Activated CD4-positive, alpha-beta memory T cell treated with anti-CD3 and anti-CD28 coated beads for 36 hours (primary cell): ENCODE results near the gene ROBO1. TPM values are rescaled to one million over a fixed set of nuclear protein-coding genes. Genes with fewer than 3 reads are reported as not detected.

Experiments used
- CTCF ChIA-PET: fragments of 350-600 bp; sonication (Branson Sonifier 250); formaldehyde crosslinking; loops from one replicate; lab custom pipeline; 2021; ENCODE audit warnings: antibody characterized with exemption, inconsistent platforms; lab: Charles Lee
- POLR2A ChIA-PET: fragments of 350-600 bp; sonication (Branson Sonifier 250); formaldehyde crosslinking; loops from one replicate; lab custom pipeline; 2021; ENCODE audit warnings: antibody characterized with exemption; lab: Charles Lee
- DNase-seq: peaks from one replicate; pipeline ENCODE4 v3.0.0-alpha.2; 2020
- H3K27ac Mint-ChIP-seq: one replicate; pipeline ENCODE4 v1.8.0; 2021; ENCODE audit warnings: mixed read lengths
- H3K27me3 Mint-ChIP-seq: one replicate; pipeline ENCODE4 v1.8.0; 2021; ENCODE audit warnings: mixed read lengths
- H3K36me3 Mint-ChIP-seq: one replicate; pipeline ENCODE4 v1.8.0; 2021; ENCODE audit warnings: mixed read lengths
- H3K4me1 Mint-ChIP-seq: one replicate; pipeline ENCODE4 v1.8.0; 2021; ENCODE audit warnings: low read depth, mixed read lengths
- H3K4me3 Mint-ChIP-seq: one replicate; pipeline ENCODE4 v1.8.0; 2021; ENCODE audit warnings: mild to moderate bottlenecking, mixed read lengths
- H3K9me3 Mint-ChIP-seq: one replicate; pipeline ENCODE4 v1.8.0; 2021; ENCODE audit warnings: mixed read lengths
- intact Hi-C: fragments of 100-400 bp; cut with micrococcal nuclease; formaldehyde crosslinking; loops from one replicate; pipeline ENCODE4 v1.15.1; 2023
- total RNA-seq, 2 experiments: library from RNA; stranded (reverse); gene quantifications; one replicate each; pipeline ENCODE4 v1.2.3, GENCODE V29; 2021

ROBO1 gene
- total RNA-seq, 2 experiments from 2014 or later: not detected

DNA sequence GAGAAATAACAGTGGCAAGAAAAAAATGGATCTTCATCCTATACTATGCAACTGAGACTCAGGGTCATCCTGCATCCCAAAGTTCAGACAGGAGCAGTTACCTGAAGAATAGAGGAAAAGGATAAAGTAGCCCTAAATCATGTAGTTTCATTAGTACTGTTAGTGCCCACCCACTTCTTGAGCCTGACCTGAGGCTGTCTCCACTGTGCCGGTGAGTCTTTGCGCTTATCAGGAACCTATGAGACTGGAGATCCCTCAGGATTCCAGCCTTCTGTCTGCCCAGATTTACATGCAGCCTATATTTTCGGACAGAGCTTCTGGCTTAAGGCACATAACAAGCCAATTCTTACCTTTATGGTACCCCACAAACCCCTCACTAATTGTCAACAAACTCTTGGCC, 791.6 kb downstream of the ROBO1 start:
- Mint-ChIP-seq H3K4me3 (no peak overlapping the region), H3K4me1 (no peaks in the 10 kb centered on the region), H3K9me3 (peaks cover 2% of the 10 kb centered on the region), H3K27ac (no peak overlapping the region), H3K27me3 (no peaks in the 10 kb centered on the region), H3K36me3 (no peaks in the 10 kb centered on the region)
- intact Hi-C loops: no loop called here
- POLR2A ChIA-PET: no interaction called here
- CTCF ChIA-PET: no interaction called here
- no peak for DNase-seq

DNA sequence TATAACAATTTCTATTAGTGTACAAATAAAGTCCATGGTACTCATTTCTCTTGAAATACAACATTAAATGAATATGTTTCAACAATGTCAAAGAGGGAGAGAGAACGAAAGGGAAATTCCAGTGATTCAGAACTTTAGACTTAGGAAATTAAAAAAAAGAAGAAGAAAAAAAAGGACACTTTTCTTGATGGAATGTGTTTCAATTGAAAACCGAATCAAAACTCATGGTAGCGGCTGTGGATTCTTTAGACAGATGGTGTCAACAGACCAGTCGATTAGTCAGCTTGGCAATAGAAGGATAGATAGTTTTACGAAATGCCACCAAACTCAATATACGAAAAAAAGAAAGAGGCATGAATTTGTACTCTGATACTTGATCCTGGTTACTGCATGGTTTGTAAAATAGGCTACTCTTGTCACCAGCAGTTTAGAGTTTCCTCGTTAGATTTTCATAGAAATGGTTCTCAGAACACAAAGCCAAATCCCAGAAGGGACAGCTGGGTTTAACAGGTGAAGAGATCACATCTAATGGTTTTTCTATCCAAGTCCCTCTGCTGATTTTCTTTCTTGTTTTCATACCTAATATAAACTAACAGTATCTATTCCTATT, 793.5 kb downstream of the ROBO1 start:
- ChIA-PET CTCF (no interaction called here), POLR2A (no interaction called here)
- Mint-ChIP-seq H3K4me1 (no peaks in the 10 kb centered on the region), H3K4me3 (no peak overlapping the region), H3K27me3 (no peaks in the 10 kb centered on the region), H3K36me3 (no peaks in the 10 kb centered on the region), H3K9me3 (peaks cover 2% of the 10 kb centered on the region), H3K27ac (no peak overlapping the region)
- DNase-seq: no peak
- intact Hi-C loops: no loop called here

DNA sequence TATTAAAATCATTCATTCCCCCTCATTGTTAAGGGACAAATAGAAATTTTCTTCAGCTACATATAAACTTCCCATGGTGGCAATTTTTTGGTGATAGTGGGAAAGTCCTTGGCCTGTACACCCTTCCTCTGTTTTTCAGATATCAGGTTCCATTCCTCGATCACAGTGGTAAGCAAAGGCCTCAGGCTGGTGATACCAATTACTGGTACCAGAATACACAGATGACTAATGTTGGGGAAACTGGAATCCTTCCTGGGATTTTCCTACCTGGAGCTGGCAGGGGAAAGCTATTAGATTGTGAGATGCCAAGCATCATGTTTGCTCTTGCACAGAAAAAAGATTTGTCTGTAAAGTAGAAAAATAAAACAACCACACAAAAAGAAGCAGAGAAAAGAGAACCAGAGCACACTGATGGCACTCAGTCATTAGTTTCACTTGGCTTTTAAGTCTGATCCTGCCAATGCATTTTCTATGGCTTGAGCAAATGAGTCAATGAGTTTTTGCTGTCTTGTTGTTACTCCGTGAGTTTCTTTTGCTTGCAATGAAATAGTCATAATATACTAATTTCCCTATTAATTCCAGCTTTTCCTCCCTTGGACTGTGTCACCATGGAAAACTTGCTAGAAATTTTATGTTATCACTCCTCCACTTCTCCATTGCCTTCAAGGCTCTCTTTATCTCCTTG, 795.0 kb downstream of the ROBO1 start:
- Mint-ChIP-seq H3K4me3 (no peak overlapping the region), H3K4me1 (no peaks in the 10 kb centered on the region), H3K9me3 (peaks cover 2% of the 10 kb centered on the region), H3K27me3 (no peaks in the 10 kb centered on the region), H3K36me3 (no peaks in the 10 kb centered on the region), H3K27ac (no peak overlapping the region)
- ChIA-PET CTCF (interaction anchor here (0.7 kb wide), 1 partner anchor 389 kb away, joined by 3 read pairs; no protein-coding TSS in a partner anchor), POLR2A (no interaction called here)
- DNase-seq: no peak
- intact Hi-C loops: no loop called here

DNA sequence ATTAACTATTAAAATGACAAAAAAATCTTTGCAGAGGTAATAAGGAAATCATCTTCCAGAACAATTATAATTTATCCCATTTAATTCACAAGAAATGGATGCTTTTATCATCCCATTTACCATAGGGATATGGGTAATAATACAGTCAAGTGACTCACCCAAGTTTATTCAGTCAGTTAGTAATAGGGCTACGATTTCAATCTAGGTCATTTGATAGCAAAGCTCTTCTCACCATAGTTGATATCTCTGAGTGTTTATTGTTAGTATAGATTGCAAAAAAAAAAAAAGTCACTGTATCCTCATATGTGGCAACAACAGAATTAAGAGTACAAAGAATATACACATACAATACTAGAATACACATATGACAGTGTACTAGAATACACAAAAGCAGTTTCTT, 797.1 kb downstream of the ROBO1 start:
- no peaks in the 10 kb centered on the region for H3K27me3 Mint-ChIP-seq
- DNase-seq: no peak
- H3K4me3 Mint-ChIP-seq: no peak overlapping the region
- no peaks in the 10 kb centered on the region for H3K36me3 Mint-ChIP-seq
- POLR2A ChIA-PET: no interaction called here
- no peaks in the 10 kb centered on the region for H3K4me1 Mint-ChIP-seq
- intact Hi-C loops: no loop called here
- no peak overlapping the region for H3K27ac Mint-ChIP-seq
- peaks cover 10% of the 10 kb centered on the region for H3K9me3 Mint-ChIP-seq
- CTCF ChIA-PET: no interaction called here

DNA sequence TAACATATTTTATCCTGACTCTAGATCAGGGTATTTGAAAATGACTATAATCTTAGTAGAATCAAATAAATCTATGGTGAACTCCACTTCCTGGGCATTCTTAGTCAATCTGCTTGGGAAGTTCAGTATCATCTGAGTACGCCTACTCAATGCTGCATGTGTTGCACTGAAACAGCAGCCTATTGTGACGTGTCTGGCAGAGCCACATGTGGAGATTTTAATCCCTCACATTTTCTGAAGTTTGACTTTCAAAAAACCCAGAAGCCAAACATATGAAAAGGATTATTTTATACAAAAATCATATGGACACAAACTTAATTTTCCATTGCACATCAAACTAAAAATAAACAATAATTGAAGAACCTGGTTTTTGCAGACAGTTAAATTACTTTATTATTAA, 798.3 kb downstream of the ROBO1 start:
- no peak overlapping the region for H3K27ac Mint-ChIP-seq
- H3K4me3 Mint-ChIP-seq: no peak overlapping the region
- no peak for DNase-seq
- intact Hi-C loops: no loop called here
- no peaks in the 10 kb centered on the region for H3K4me1 Mint-ChIP-seq
- H3K9me3 Mint-ChIP-seq: peaks cover 11% of the 10 kb centered on the region
- no peaks in the 10 kb centered on the region for H3K27me3 Mint-ChIP-seq
- no peaks in the 10 kb centered on the region for H3K36me3 Mint-ChIP-seq
- CTCF ChIA-PET: no interaction called here
- POLR2A ChIA-PET: no interaction called here

DNA sequence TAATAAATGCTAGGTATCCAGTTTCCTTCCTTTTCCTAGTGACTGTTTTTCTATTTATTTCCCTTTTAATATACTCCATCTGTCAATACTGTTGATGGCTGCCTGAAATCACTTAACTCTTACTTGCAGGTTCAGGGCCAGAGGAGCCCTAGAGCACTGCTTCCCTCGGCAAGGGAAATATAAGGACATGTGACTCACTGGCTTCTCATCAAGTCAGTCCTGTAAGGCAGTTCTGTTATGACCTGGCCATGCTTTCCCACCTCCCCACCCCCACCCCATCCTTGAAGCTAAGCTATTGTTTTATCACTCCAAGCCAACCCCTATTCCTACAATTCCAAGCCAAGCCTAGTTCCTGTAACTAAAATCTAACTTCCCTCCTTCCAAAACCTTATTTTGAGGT, 800.7 kb downstream of the ROBO1 start:
- Mint-ChIP-seq H3K4me3 (no peak overlapping the region), H3K9me3 (peaks cover 20% of the 10 kb centered on the region), H3K27ac (no peak overlapping the region), H3K4me1 (no peaks in the 10 kb centered on the region), H3K27me3 (no peaks in the 10 kb centered on the region), H3K36me3 (no peaks in the 10 kb centered on the region)
- ChIA-PET POLR2A (no interaction called here), CTCF (no interaction called here)
- intact Hi-C loops: no loop called here
- no peak for DNase-seq

DNA sequence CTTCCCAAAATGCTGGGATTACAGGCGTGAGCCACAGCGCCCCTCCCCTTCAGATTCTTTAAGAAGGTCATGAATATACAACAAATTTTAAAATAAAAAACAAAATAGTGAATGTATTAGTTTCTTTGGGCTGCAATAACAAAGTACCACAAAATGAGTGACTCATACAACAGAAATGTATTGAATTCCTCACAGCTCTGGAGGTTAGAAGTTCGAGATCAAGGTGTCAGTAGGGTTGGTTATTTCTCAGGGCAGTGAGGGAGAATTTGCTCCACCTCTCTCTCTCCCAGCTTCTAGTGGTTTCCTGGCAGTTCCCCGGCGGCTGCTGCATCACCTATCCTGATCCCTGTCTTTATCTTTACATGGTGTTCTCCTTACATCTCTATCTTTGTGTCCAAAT, 804.0 kb downstream of the ROBO1 start:
- Mint-ChIP-seq H3K27ac (no peak overlapping the region), H3K4me1 (no peaks in the 10 kb centered on the region), H3K9me3 (peaks cover 23% of the 10 kb centered on the region), H3K27me3 (no peaks in the 10 kb centered on the region), H3K4me3 (no peak overlapping the region), H3K36me3 (no peaks in the 10 kb centered on the region)
- intact Hi-C loops: no loop called here
- CTCF ChIA-PET: interaction anchor here (0.7 kb wide), 1 partner anchor 102 kb away, joined by 3 read pairs; no protein-coding TSS in a partner anchor
- POLR2A ChIA-PET: no interaction called here
- no peak for DNase-seq

DNA sequence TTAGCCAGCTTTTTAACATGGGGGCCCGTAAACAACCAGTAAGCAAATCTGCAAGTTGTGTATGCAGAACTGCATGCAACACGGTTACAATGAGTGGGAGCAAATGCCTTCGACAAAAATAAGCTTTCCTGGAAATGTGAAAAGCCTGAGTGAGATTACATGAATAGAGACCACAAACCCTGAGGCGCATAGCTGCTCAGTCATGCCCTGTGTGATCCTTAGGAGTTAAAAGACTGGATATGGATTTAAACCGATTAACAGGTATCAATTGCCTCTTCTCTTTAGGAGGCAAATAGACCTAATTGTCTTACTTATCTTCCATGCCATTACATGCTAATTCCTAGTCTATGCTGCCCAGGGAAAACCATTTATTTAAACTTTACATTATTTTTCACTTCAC, 810.3 kb downstream of the ROBO1 start:
- peaks cover 8% of the 10 kb centered on the region for H3K9me3 Mint-ChIP-seq
- no peak overlapping the region for H3K4me3 Mint-ChIP-seq
- no peaks in the 10 kb centered on the region for H3K27me3 Mint-ChIP-seq
- intact Hi-C loops: no loop called here
- H3K27ac Mint-ChIP-seq: no peak overlapping the region
- H3K4me1 Mint-ChIP-seq: no peaks in the 10 kb centered on the region
- H3K36me3 Mint-ChIP-seq: no peaks in the 10 kb centered on the region
- CTCF ChIA-PET: no interaction called here
- no peak for DNase-seq
- POLR2A ChIA-PET: no interaction called here

DNA sequence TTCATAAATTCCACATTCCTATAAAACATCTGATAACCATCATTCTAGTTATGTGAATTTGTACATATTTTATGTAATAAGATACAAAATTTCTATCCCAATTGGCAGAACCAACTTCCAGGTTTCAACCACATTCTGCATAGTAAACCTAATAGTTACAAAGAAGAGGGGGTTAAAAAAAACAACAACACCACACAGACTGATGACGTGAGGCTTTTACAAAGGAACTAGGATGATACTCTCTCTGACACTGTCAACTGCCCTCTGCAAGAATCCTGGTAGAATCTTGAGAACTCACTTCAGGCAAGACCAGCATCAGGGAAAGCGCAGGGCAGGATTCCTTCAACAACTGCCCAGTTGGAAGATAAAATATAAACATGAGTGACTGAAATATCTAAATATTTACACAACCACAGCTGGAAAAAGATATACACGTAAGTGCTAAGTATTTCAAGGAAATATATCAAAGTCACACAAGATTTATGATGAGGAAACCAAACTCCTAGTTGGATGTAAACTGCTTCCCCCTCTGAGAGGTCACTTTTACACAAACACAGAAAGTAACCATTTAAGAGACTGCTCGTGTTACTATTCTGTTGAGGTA, 816.4 kb downstream of the ROBO1 start:
- no peak overlapping the region for H3K27ac Mint-ChIP-seq
- H3K4me1 Mint-ChIP-seq: no peaks in the 10 kb centered on the region
- H3K4me3 Mint-ChIP-seq: no peak overlapping the region
- no peak for DNase-seq
- H3K27me3 Mint-ChIP-seq: no peaks in the 10 kb centered on the region
- no peaks in the 10 kb centered on the region for H3K36me3 Mint-ChIP-seq
- ChIA-PET CTCF (no interaction called here), POLR2A (no interaction called here)
- intact Hi-C loops: no loop called here
- H3K9me3 Mint-ChIP-seq: peaks cover 8% of the 10 kb centered on the region

DNA sequence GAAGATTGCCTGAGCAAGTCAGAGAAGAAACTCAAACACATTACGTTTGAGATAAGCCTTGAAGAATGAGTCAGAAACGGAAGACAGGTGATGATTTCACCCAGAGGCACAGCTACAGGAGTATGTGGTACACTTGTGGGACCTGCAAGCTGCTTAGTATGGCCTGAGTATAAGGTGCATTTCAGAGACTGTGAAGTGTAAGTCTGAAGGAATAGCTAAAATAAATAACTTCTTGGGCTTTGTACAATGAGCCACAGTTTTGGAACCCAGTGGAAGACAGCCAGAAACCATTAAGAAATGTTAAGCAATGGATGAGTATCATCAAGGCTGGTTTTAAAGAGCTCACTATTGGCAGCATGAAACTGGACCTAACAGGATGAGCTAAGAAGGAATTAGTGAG, 826.2 kb downstream of the ROBO1 start:
- H3K4me1 Mint-ChIP-seq: no peaks in the 10 kb centered on the region
- H3K4me3 Mint-ChIP-seq: no peak overlapping the region
- no peaks in the 10 kb centered on the region for H3K36me3 Mint-ChIP-seq
- intact Hi-C loops: no loop called here
- DNase-seq: no peak
- POLR2A ChIA-PET: no interaction called here
- CTCF ChIA-PET: no interaction called here
- H3K9me3 Mint-ChIP-seq: peaks cover 31% of the 10 kb centered on the region
- no peak overlapping the region for H3K27ac Mint-ChIP-seq
- H3K27me3 Mint-ChIP-seq: no peaks in the 10 kb centered on the region

DNA sequence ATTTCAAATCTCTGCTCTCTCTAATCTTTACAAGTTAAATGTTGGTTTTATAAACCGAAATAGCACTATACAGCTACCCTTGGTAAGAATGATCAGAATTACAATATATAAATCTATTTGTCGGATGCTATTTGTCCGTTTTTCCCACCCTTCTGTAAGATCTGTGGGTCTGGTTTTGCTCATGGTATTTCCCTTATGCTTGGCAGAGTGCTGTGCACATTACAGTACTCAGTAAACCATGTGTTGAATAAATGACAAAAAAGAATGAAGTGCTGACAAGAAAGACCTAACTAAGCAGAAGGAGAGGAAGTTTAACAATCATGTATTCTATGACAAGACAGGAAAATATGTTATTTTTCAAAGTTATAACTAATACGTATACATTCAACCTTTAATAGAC, 827.2 kb downstream of the ROBO1 start:
- Mint-ChIP-seq H3K36me3 (no peaks in the 10 kb centered on the region), H3K4me3 (no peak overlapping the region), H3K9me3 (peaks cover 26% of the 10 kb centered on the region), H3K4me1 (no peaks in the 10 kb centered on the region), H3K27ac (no peak overlapping the region), H3K27me3 (no peaks in the 10 kb centered on the region)
- ChIA-PET CTCF (no interaction called here), POLR2A (no interaction called here)
- no peak for DNase-seq
- intact Hi-C loops: no loop called here

DNA sequence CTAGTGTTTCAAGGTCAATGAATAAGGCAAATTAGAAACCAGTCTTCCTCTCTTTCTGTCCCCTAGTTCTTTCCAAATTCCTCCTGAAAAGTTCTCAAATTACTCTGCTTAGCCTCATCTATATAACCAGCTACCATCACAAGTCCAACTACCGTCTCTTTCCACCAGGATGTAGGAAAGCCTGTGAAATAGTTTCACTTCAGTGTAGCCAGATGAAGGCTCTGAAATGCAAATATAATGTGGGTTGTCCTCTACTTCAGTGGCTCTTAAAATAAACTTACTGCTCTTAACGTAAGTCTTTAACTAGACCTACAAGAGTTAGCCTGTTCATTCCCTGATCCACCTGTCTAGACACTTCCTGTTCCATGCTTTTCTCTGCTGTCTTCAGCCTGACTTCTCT, 827.7 kb downstream of the ROBO1 start:
- no peaks in the 10 kb centered on the region for H3K36me3 Mint-ChIP-seq
- H3K4me1 Mint-ChIP-seq: no peaks in the 10 kb centered on the region
- DNase-seq: no peak
- intact Hi-C loops: no loop called here
- no peaks in the 10 kb centered on the region for H3K27me3 Mint-ChIP-seq
- H3K4me3 Mint-ChIP-seq: no peak overlapping the region
- H3K27ac Mint-ChIP-seq: no peak overlapping the region
- CTCF ChIA-PET: no interaction called here
- H3K9me3 Mint-ChIP-seq: peaks cover 23% of the 10 kb centered on the region
- POLR2A ChIA-PET: no interaction called here

DNA sequence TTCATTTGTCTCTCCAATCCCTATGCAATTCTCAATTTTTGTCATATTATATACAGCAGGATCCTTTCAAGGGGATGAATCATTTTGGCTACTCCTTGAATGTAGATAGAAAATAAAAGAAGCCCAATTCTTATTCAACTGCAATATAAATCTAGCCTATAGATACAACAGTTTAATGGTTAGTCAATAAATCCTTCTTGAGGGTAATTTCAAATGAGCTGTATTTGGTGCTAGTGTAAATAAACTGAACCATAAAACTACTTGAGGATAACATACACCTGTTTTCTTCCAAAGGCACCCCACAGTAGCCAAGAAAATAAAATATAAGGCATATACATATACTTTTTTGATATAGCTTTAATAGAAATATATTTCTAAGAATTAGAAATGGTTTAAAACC, 830.3 kb downstream of the ROBO1 start:
- no peak overlapping the region for H3K4me3 Mint-ChIP-seq
- intact Hi-C loops: no loop called here

More for the DNA sequence above, 830.3 kb downstream of the ROBO1 start:
- ChIA-PET CTCF (no interaction called here), POLR2A (no interaction called here)
- Mint-ChIP-seq H3K4me1 (no peaks in the 10 kb centered on the region), H3K27me3 (no peaks in the 10 kb centered on the region), H3K9me3 (peaks cover 17% of the 10 kb centered on the region), H3K36me3 (no peaks in the 10 kb centered on the region), H3K27ac (no peak overlapping the region)
- no peak for DNase-seq
